GM19240 (cell line): ENCODE results near the gene SNCA.

Experiments used
- DNase-seq: peaks from one replicate; pipeline ENCODE4 v3.0.0; 2011; ENCODE audit warnings: low spot score; ENCODE audit not compliant: insufficient read length

Gene SNCA

DNA sequence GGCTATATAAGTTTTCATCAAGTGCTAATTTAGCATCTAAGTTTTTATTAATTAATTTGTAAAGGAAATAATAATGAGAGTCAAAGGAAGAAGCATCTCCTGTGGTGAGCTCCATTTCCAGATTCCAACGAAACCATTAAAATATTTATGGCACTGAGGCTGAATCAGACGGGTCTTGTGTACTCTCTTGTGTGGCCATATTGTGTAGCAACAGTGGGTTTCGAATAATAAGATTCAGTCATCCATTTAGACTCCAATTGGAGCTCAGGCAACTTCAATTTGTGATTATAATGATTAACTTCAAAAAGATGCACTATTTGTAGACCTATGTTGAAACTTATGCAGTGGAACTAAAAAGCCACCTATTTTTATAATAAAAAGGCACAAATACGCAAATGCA is 82.4 kb downstream of the SNCA start:
- DNase-seq = no peak

GRCh38 chr4:89753601-89754066 is 83.3 kb downstream of the SNCA start:
- DNase-seq = no peak

- no peak for DNase-seq
Measured at GRCh38 chr4:89752932-89753598, 83.9 kb downstream of the SNCA start.

GRCh38 chr4:89751416-89751815 is 85.5 kb downstream of the SNCA start:
- no peak for DNase-seq

GRCh38 chr4:89746377-89746776 is 90.6 kb downstream of the SNCA start:
- DNase-seq = no peak

GRCh38 chr4:89745708-89746107 is 91.3 kb downstream of the SNCA start:
- DNase-seq = no peak

DNA sequence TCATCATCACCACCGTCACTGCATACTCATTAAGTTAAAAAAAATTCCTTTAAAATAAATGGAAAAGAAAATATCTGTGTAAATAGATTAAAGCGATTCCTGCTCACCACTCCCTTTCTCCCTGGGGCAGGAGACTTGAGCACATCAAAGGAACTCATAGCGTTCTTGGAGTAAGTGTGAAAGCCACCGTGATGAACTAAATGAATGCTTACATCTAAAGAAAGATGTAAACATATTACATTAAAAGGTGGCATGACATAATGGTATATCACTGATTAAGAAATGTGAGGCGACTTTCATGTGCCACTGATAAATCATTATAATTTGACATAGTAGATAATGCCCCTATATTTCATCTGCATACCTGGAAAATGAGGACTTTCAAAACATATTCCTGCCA is 92.0 kb downstream of the SNCA start:
- DNase-seq = no peak

DNA sequence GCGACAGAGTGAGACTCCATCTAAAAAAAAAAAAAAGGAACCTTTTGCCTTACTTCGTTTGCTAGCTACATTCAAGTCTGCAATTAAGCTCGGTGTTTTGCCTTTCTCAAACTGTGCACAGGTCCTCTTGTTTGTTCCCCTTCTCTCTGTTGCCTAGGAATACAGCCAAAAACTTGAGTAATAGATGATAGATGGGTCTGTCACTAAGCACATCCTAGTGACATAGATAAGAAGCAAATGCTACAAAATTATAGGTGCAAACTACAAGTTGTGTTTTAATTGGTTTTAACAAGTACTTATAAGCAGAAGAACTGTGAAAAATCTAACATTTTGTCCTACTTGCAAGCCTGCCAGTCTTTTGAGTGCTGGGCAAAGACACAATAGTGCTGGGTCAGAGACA is 95.2 kb downstream of the SNCA start:
- DNase-seq = no peak

DNA sequence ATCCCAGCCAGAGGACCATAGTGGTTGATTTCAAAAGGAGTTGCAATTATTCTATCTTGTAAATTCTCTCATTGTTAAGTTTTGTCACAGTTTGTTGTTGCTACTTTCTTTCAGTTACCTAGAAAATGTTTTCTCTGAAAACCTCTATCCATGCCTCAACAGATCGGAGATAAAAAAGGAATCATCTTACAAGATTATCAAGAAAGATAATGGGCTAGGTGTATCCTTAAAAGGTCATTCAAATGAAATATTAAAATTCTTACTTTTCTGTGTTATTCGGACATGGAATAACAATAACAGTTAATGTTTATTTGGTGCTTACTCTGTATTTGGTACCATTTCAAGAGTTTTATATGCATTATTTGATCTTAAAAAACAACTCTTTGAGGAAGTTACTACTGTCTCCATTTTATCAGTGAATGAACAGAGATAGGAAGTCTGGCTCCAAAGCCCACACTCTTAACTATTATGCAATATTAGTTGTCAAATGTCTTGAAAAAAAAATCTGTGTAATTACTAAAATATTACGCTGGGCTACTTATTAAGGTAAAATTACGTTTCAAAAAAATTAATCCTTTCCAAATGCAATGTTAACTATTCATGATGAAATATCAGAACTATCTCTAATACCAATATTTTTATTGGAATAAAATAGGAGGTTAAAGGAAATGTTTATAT is 97.5 kb downstream of the SNCA start:
- DNase-seq = no peak

DNA sequence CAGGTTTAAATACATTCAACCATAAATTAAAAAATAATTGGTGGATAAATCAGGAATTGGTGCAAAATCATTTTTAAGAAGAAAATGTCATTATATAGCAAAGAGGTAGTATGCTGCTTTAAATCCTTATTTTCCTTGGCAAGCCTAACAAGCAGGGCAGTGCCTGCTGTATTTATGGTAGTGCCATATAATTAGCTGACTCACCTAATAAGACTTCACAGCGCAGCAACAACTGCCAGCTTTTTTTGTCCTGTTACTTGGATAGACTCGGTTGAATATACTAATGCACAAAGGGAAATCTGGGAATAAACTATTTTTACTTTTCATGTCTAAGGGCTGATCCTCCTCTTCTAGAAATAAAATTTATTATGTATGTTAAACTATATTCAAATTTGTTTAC is 99.1 kb downstream of the SNCA start:
- DNase-seq = no peak

DNA sequence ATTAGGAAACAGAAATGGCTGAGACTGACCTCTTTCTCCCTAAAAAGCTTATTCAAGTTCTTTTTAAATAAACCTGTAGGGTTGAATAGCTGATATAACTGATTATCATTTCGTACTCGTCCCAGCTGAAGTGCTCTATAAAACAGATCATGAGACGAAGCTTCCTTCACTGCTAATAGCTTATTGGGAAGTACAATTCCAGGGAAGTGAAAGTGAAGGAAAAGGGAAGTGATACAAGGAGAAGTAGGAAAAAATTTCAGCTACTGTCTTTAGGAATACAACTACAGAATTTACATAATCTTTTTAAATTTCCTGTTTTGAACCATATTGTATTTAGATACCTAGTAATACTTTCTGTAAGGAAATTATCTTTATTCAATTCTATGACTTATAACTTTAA is 103.0 kb downstream of the SNCA start:
- no peak for DNase-seq

- no peak for DNase-seq
Measured at GRCh38 chr4:89727238-89727637, 109.7 kb downstream of the SNCA start.

DNA sequence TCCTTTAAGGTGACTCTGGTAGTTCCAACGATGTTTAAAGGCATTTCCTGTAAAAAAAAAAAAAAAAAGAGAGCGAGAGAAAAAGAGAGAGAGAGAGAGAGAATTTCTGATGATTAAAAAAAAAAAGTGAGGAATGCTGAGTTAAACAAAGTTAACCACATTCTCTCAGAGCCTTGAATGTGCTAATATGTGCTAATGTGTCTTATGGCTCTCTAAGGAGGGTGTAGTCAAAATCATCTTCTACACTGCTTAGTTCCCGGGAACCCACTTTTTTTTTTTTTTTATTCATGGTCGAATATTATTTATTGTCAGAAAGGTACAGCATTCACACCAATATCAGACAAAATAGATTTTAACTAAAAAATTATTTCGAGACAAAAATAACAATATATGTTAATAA is 111.7 kb downstream of the SNCA start:
- no peak for DNase-seq

DNA sequence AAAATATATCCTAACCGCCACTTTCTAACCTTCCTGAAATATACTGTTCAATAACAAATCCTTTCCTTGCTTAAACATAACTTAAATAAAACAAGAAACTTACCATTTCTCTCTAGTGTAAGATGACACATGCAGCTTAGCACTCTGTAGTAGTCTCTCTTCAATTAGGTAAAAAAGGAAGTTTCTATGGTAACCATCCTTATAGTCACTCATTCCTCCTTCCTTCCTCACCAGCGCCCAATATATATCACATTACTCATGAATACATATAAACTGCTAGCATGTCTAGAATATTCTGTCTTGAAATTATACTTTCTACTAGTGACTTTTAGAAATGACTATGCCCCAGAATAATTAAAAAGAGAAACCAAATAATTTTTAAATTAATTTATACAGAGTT is 112.2 kb downstream of the SNCA start:
- no peak for DNase-seq

- DNase-seq = no peak
Measured at GRCh38 chr4:89723096-89723495, 113.9 kb downstream of the SNCA start.

DNA sequence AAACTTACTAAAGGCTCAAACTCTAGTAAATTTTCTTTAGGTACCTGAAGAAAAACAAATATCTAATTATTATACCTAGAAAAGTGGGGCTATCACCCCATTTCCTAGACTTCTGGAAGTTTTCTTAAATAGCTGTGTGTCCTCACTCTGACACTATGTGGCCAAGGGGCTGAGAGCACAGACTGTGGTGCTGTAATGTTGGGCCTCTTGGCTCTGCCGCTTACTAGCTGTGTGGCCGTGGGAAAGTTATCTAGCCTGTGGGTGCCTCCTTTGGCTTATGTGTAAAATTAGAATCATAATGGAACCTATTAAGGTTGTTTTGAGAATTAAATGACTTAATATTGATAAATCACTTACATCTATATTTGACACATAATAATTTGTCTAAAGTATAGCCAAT is 114.4 kb downstream of the SNCA start:
- no peak for DNase-seq

DNA sequence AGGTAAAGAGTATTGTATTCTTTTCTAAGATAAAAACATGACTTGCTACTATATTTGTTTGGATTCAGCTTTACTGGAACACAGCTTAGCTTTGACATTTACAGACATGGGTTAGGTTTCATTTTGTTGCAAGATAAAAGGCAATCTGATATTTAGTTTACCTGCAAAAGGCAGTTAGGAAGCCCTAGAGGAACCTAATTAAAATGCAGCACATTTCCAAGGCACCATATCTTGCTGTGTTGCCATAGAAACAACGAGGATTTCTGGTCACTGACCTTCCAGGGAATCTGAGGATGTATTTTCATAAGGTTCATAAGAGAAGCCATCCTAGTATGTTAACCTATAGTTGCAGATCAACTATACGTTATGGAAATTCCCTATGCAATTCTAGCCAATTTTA is 116.0 kb downstream of the SNCA start:
- no peak for DNase-seq

DNA sequence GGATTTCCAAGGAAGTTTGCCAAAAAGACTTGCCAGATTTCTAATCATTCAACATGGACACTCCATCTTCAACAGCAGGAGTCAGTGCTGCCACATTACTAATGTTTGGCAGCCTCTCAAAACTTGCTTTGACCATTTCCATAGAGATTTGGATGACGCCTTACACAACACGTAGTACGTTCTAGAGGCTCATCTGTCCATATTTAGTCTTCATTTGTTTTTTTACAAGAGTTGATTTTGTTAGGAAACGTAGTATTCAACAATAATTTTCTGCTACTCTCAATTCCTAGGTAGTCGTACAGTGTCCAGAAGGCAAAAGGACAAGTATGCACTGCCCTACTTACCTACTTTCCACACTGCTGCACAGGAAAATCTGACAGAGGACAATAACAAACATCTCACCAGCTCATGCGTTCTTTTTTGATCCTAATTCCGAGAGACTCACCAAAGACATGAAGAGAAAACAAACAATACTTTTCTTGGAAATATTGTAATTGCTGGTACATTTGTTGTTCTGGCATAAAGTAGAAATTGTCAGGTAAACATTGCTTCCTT is 117.3 kb downstream of the SNCA start:
- no peak for DNase-seq

GRCh38 chr4:89716893-89717292 is 120.1 kb downstream of the SNCA start:
- no peak for DNase-seq

DNA sequence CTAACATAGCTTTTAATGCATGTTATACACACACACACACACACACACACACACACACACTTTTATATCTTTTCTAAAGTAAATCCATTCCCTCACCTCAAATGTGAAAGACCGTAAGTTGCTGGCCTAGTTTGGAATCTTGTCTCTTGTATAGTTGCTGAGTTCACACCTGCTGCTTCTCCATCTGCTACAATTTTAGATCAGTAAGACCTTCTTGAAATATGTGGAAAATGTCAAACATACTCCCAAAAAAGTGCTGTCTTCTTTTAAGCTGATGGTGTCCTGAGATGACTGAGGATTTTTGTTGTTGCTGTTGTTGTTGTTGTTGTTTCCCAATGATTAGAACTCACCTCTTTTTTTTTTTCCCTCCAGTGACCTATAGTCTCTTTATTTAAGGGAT is 121.3 kb downstream of the SNCA start:
- DNase-seq = no peak

- DNase-seq = no peak
Measured at GRCh38 chr4:89712827-89713226, 124.1 kb downstream of the SNCA start.

GRCh38 chr4:89712141-89712540 is 124.8 kb downstream of the SNCA start:
- no peak for DNase-seq

GRCh38 chr4:89708903-89709421 is 128.0 kb downstream of the SNCA start:
- DNase-seq = no peak
